Breast epithelium (tissue), 3 donors: ENCODE measurements around the gene ADCY2.

Experiments
- POLR2A ChIP-seq: fragments of 450-650 bp; IDR thresholded peaks from one replicate; pipeline ENCODE4 v1.6.1; 2016; ENCODE audit warnings: antibody characterized with exemption, mild to moderate bottlenecking, moderate library complexity
- TF ChIP-seq, protein P1 (sequence below), 3 donors: fragments of 450-650 bp; IDR thresholded peaks; one replicate each; pipeline ENCODE4 v1.5.1; 2016 to 2017; ENCODE audit warnings: antibody characterized with exemption in 3 of 3, mild to moderate bottlenecking in 3 of 3, moderate library complexity in 3 of 3

DNA sequence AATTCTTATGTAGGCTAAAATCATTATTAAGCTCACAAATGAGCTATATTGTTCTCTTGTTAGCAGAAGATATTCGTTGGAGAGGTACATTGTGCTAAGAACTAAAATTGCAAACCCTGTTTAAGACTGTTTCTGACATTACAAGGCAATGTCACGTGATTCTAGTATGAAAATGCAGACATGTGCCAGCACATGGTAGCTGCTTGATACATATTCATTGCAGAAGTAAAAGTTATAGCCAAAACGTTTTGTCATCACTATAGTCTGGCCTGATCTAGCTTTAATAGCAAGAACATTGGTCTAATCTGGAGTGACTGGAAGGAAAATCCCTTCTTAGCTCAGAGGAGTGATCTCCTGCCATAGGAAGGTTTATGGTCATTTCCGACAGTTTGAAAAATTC lies 310.3 kb downstream of the ADCY2 start:
- TF ChIP-seq, protein P1, sequence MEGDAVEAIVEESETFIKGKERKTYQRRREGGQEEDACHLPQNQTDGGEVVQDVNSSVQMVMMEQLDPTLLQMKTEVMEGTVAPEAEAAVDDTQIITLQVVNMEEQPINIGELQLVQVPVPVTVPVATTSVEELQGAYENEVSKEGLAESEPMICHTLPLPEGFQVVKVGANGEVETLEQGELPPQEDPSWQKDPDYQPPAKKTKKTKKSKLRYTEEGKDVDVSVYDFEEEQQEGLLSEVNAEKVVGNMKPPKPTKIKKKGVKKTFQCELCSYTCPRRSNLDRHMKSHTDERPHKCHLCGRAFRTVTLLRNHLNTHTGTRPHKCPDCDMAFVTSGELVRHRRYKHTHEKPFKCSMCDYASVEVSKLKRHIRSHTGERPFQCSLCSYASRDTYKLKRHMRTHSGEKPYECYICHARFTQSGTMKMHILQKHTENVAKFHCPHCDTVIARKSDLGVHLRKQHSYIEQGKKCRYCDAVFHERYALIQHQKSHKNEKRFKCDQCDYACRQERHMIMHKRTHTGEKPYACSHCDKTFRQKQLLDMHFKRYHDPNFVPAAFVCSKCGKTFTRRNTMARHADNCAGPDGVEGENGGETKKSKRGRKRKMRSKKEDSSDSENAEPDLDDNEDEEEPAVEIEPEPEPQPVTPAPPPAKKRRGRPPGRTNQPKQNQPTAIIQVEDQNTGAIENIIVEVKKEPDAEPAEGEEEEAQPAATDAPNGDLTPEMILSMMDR (IDR thresholded peaks at IDR 0.05) = no peak
- no peak for TF ChIP-seq POLR2A
